Kasumi-1 (cell line): Measurements from ENCODE around the gene IMP3.
"Not testable (repeated sequence)": the region's sequence is repeated elsewhere in the genome, so short reads cannot be mapped to it uniquely, and the experiment has no call there.

Experiments used
- DNase-seq, 2 experiments: peaks; one replicate each; lab custom pipeline; 2025; lab: John Stamatoyannopoulos, UW

The IMP3 gene

DNA sequence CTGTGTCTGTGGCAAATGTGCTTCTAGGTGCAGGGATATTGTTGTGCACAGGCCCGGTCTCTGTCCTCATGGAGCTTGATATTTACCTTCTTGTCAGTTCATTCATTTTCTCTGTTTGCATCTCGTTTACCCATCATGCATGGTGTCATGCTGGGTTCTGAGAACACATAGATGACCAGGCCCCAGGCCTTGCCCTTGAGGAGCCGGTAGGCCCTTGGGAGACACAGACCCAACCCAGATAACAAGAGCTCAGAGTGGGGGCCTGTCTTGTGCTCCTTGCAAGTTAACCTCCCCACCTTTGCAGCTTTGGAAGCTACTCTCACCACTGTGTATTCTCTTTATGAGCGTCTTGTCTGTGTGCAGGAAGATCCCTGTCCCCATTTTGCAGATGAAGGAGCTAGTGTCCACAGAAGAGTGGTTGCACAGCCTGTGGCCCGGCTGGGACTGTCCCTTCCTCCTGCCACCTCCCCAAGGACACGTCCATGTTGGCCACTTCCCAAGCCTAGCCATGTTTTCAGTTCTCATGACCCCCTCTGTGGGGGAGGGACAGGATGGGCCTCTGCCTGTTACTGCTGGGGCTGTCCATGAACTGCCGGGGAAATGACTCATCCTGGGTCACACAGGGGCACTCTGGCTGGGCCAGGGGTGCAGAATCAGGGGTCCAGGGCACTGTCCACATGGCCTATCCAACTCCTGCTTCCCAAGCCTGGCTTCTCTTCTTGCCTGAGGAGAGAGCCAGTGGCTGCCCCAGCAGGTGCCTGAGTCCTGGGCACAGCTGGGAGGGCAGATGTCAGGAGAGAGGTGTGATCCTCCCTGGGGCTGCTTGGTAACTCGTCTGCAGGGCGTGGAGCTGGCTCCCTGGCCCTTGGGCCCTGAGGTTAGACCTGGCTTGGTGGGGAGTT, 11.1 kb upstream of the IMP3 start:
- no peak for DNase-seq

DNA sequence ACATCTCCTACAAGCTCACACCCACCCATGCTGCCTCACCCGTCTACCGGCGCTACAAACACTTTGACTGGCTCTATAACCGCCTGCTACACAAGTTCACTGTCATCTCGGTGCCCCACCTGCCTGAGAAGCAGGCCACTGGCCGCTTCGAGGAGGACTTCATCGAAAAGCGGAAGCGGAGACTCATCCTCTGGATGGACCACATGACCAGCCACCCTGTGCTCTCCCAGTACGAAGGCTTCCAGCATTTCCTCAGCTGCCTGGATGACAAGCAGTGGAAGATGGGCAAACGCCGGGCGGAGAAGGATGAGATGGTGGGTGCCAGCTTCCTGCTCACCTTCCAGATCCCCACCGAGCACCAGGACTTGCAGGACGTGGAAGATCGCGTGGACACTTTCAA, 9.8 kb upstream of the IMP3 start:
- DNase-seq = no peak

DNA sequence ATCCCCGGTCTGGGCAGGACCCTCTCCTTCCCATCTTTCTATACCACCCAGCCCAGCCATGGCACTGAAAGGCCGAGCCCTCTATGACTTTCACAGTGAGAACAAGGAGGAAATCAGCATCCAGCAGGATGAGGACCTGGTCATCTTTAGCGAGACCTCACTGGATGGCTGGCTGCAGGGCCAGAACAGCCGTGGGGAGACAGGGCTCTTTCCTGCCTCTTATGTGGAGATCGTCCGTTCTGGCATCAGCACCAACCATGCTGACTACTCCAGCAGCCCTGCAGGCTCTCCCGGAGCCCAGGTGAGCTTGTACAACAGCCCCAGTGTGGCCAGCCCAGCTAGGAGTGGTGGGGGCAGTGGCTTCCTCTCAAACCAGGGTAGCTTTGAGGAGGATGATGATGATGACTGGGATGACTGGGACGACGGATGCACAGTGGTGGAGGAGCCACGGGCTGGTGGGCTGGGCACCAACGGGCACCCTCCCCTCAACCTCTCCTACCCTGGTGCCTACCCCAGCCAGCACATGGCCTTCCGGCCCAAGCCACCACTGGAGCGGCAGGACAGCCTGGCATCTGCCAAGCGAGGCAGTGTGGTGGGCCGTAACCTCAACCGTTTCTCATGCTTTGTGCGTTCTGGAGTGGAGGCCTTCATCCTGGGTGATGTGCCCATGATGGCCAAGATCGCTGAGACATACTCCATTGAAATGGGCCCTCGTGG, 9.2 kb upstream of the IMP3 start:
- no peak for DNase-seq

- no peak for DNase-seq
Observed at GRCh38 chr15:75648156-75649000, 8.4 kb upstream of the IMP3 start.

DNA sequence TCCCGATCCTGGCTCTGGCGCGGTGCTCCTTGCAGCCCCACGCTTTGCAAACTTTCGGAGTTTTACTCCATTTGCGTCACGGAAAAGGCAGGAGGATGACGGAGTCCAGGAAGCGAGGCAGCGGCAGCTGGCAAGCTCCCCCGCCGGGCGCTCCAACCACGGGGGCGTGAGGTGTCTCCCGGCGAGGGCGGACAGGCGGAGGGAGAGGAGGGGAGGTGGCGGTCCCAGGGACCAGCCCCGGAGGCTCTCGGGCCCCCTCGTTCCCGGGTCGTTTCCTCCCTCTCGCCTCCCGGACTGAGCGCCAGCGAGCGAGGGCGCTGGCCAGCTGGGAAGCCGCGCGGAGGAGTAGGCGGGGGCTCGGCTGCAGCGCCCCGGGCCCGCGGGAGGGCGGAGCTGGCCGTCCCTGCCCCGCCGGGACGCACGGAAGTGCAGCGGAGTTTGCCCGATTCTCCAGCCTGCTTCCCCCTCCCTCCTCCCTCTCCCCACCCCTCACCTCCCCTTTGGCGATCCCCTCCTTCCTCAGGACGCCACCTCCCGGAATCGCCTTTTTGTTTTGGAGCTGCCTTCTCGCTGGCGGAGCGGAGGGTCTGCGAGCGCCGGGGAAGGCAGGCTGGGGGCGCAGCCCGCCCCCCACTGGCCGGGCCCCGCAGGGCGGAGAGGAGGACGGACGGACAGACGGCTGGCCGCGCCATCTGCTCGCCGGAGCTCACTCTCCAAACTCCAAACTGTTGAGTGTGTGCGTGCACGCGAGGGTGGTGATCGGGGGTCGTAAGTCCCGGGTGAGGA, 7.5 kb upstream of the IMP3 start, which contains the start of gene SNX33:
TSS of gene SNX33 (plus strand) at position 543 of the 786 bp plus-strand sequence. CDS start 1,191 bp downstream, outside the sequence.
- peak; percentile 59 to 65 for DNase-seq

GRCh38 chr15:75646944-75647364, 6.9 kb upstream of the IMP3 start:
- peak in 1 of 2 experiments; percentile 17 for DNase-seq

DNA sequence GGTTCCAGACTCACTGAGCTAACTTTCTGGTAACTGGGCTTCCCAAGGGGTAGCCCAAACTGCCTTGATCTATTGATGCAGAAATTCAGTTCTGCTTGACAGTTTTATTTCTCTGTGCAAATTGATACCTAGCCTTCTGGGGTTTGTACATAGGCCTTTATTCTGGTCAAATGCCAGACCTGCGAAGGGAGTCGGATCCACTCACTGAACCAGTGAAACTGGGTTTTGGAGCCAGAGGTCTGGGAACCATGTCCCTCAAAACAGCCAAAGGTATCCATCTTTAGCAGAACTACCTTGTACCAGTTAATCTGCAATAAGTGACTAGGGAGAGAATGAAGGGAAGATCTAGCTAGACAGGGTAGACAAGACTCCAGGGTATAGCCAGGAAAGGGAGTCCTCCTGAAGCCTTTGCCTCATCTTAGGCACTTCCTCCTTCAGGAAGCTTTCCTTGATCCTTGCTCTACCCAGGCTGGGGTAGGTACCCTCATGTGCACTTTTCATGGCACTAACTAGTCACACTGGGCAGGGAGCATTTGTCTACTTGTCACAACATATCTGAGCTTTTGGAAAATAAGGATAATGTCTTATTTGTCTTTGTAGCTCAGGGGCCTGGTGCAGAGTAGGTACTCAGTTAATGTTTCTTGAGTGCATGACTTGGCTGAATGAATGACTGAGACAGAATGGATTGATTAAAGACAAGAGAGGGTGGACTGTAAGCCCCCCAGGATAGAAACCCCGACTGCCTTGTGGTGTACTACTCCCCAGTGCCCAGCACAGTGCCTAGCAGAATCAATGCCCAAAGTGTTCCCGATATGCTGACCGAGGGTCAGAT, 6.3 kb upstream of the IMP3 start:
- no peak for DNase-seq

- no peak for DNase-seq
Observed at GRCh38 chr15:75644376-75644775, 4.4 kb upstream of the IMP3 start.

- DNase-seq = no peak
Observed at GRCh38 chr15:75641603-75642002, 1.6 kb upstream of the IMP3 start.

- DNase-seq = peak in 1 of 2 experiments; percentile 41
Observed at GRCh38 chr15:75641179-75641503, 1.1 kb upstream of the IMP3 start.

- peak; percentile 88 to 90 for DNase-seq
Observed at GRCh38 chr15:75640483-75641178, 607 bp upstream of the IMP3 start.

GRCh38 chr15:75639191-75639708, 774 bp downstream of the IMP3 start:
- peak in 1 of 2 experiments; percentile 33 for DNase-seq

- no peak for DNase-seq
Observed at GRCh38 chr15:75637245-75638009, 2.6 kb downstream of the IMP3 start.

- no peak for DNase-seq
Observed at GRCh38 chr15:75636026-75636425, 4.0 kb downstream of the IMP3 start.

GRCh38 chr15:75633922-75634321, 6.1 kb downstream of the IMP3 start:
- not testable (repeated sequence) for DNase-seq

GRCh38 chr15:75631935-75632334, 8.1 kb downstream of the IMP3 start:
- DNase-seq = no peak

DNA sequence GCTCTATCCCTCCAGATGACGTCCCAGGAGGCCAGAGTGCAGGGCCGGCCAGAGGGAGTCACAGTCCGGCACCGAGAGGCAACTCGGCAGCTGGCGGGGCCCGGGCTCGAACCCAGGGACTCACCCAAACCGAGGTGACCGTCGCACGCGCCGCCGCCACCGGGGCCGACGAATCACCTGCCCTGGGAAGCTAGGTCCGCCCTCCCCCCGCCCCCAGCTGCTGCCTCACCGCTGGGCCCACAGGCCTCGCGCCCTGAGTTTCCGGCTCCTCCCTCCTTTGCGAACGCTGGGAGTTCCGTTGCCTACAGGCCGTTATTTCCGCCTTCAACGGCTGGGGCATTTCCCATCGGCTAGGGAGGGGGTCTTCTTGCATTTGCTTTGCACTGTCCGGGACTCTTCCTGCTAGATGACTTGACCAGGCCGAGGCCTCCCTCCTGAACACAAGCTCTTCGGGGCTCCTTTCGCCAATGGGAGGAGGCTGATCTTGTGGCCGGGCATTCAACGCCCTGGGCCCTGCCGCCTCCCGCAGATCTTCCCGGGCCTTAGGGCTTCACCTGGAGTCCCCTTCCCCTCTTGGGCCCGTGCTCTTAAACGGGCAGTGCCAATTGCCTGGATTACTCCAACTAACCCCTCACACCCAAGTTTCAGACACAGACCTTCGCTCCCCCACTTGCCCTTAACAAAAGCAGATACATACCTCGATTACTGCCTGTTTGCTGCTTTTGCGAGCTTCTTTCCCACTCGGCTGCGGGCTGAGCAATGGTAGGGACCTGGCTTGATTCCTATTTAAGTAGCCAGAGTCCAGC, 14.3 kb downstream of the IMP3 start, which contains the start of gene SNUPN:
TSS of gene SNUPN (minus strand) at position 184 of the 806 bp plus-strand sequence. CDS start 4,674 bp downstream, outside the sequence.
- DNase-seq = peak; percentile 92 to 93

DNA sequence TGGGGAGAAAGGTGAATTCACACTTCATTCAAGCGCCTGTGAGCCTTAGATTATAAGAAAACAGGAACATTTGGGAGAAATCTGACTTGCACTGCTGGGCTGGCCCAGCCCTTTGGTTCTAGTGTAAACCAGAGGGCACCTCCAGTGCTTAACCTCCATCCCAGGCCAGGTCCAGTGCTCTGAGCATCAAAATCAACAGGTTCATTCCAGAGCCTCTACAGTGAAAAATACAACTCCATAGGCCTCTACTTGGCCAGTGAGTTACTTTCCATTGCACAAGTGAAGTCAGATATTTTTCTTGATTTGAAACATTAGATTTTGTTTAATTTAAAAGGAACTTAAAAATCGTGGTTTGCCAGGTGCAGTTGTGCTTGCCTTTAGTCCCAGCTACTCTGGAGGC, 17.5 kb downstream of the IMP3 start:
- no peak for DNase-seq
